ENCODE data around the gene LRRC34. TPM values are rescaled to one million over a fixed set of nuclear protein-coding genes. Genes with fewer than 3 reads are reported as not detected.

LRRC34 gene
- polyA plus RNA-seq, 12 donors: 2.3 to 10.3 (median 5.9) TPM; not detected in 2

GRCh38 chr3:169813757-169814517, 1.2 kb upstream of the LRRC34 start:
- DNase-seq: no peak

- no peak for DNase-seq
Observed at GRCh38 chr3:169813278-169813677, 574 bp upstream of the LRRC34 start.

- peak; percentile 54 for DNase-seq
Observed at GRCh38 chr3:169811631-169812331, 923 bp downstream of the LRRC34 start.

GRCh38 chr3:169809230-169809795, 3.4 kb downstream of the LRRC34 start:
- no peak for DNase-seq

- DNase-seq: no peak
Observed at GRCh38 chr3:169804681-169805080, 8.0 kb downstream of the LRRC34 start.

- no peak for DNase-seq
Observed at GRCh38 chr3:169792359-169792758, 20.3 kb downstream of the LRRC34 start.

GRCh38 chr3:169790687-169791429, 21.8 kb downstream of the LRRC34 start:
- DNase-seq: no peak

GRCh38 chr3:169790219-169790618, 22.5 kb downstream of the LRRC34 start:
- no peak for DNase-seq

GRCh38 chr3:169787791-169788190, 24.9 kb downstream of the LRRC34 start:
- DNase-seq: no peak

- DNase-seq: no peak
Observed at GRCh38 chr3:169787120-169787519, 25.6 kb downstream of the LRRC34 start.

- no peak for DNase-seq
Observed at GRCh38 chr3:169781209-169781855, 31.4 kb downstream of the LRRC34 start.

- no peak for DNase-seq
Observed at GRCh38 chr3:169780742-169781141, 32.0 kb downstream of the LRRC34 start.

- no peak for DNase-seq
Observed at GRCh38 chr3:169777822-169778221, 34.9 kb downstream of the LRRC34 start.

GRCh38 chr3:169774186-169774585, 38.5 kb downstream of the LRRC34 start:
- DNase-seq: no peak

GRCh38 chr3:169772897-169773816, 39.5 kb downstream of the LRRC34 start, which contains the start of gene MYNN:
Gene MYNN (plus strand): TSS chr3:169773396. CDS start chr3:169774296, 900 bp downstream.
- peak; percentile 97 for DNase-seq

GRCh38 chr3:169772305-169772896, 40.3 kb downstream of the LRRC34 start:
- DNase-seq: peak; percentile 90

- peak; percentile 92 for DNase-seq
Observed at GRCh38 chr3:169771497-169772304, 41.0 kb downstream of the LRRC34 start.

GRCh38 chr3:169769287-169770181, 43.2 kb downstream of the LRRC34 start, which contains the start of gene ACTRT3:
Gene ACTRT3 (minus strand): TSS chr3:169769561. CDS start chr3:169769520, 41 bp downstream.
- peak; percentile 72 for DNase-seq
